GM23248 (cell line): Measurements from ENCODE around the gene ARAP1. TPM values are rescaled to one million over a fixed set of nuclear protein-coding genes. Genes with fewer than 3 reads are reported as not detected.

Experiments used
- DNase-seq: peaks from one replicate; pipeline ENCODE4 v3.0.0-alpha.2; 2015
- H2AFZ ChIP-seq: fragments of 200-600 bp; sonication (generic); 2 replicates; pipeline ENCODE4 v1.6.1; 2016; ENCODE audit warnings: antibody characterized with exemption
- H3F3A ChIP-seq: fragments of 200-600 bp; sonication (generic); 2 replicates; pipeline ENCODE4 v1.6.1; 2016; ENCODE audit warnings: mild to moderate bottlenecking, antibody characterized with exemption, mixed run types; ENCODE audit not compliant: insufficient read depth
- H3K27ac ChIP-seq: fragments of 200-600 bp; sonication (generic); 2 replicates; pipeline ENCODE4 v1.5.1; 2016; ENCODE audit warnings: mild to moderate bottlenecking
- H3K27me3 ChIP-seq: fragments of 200-600 bp; sonication (generic); replicated peaks from 2 replicates; pipeline ENCODE4 v1.6.1; 2016; ENCODE audit warnings: mild to moderate bottlenecking; ENCODE audit not compliant: insufficient read depth
- H3K36me3 ChIP-seq: fragments of 200-600 bp; sonication (generic); 2 replicates; pipeline ENCODE4 v1.6.1; 2016; ENCODE audit warnings: low read depth, mild to moderate bottlenecking
- H3K4me1 ChIP-seq: fragments of 200-600 bp; sonication (generic); 2 replicates; pipeline ENCODE4 v1.6.1; 2016; ENCODE audit warnings: mild to moderate bottlenecking; ENCODE audit not compliant: insufficient read depth
- H3K4me2 ChIP-seq: fragments of 200-600 bp; sonication (generic); one replicate; pipeline ENCODE4 v1.6.1; 2016; ENCODE audit warnings: mild to moderate bottlenecking; ENCODE audit not compliant: unreplicated experiment
- H3K4me3 ChIP-seq: fragments of 200-600 bp; sonication (generic); 2 replicates; pipeline ENCODE4 v1.5.1; 2016; ENCODE audit warnings: mild to moderate bottlenecking
- H3K79me2 ChIP-seq: fragments of 200-600 bp; sonication (generic); 2 replicates; pipeline ENCODE4 v1.6.1; 2016; ENCODE audit warnings: mild to moderate bottlenecking; ENCODE audit not compliant: insufficient read depth
- H3K9ac ChIP-seq: fragments of 200-600 bp; sonication (generic); 2 replicates; pipeline ENCODE4 v1.6.1; 2016; ENCODE audit warnings: mild to moderate bottlenecking
- H3K9me2 ChIP-seq: fragments of 200-600 bp; sonication (generic); 2 replicates; pipeline ENCODE4 v1.6.1; 2016; ENCODE audit warnings: mixed run types, mild to moderate bottlenecking, moderate library complexity; ENCODE audit not compliant: insufficient read depth
- H3K9me3 ChIP-seq: fragments of 200-600 bp; sonication (generic); one replicate; pipeline ENCODE4 v1.6.1; 2017; ENCODE audit warnings: low read depth
- H4K20me1 ChIP-seq: fragments of 200-600 bp; sonication (generic); 2 replicates; pipeline ENCODE4 v1.6.0; 2016; ENCODE audit not compliant: insufficient read depth
- EZH2 ChIP-seq: fragments of 200-600 bp; sonication (generic); IDR thresholded peaks from 2 replicates; pipeline ENCODE4 v1.6.1; 2018; ENCODE audit warnings: antibody characterized with exemption, mild to moderate bottlenecking; ENCODE audit not compliant: insufficient read depth, poor library complexity, severe bottlenecking
- EZH2phosphoT487 ChIP-seq: fragments of 200-600 bp; sonication (generic); IDR thresholded peaks from 2 replicates; pipeline ENCODE4 v1.6.1; 2018; ENCODE audit warnings: antibody characterized with exemption, moderate library complexity, mild to moderate bottlenecking, low read depth; ENCODE audit not compliant: insufficient read depth
- WGBS, 2 experiments: methylation state at CpG; one replicate each; pipeline ENCODE4 v1.1.6; 2015 to 2017; ENCODE audit warnings: low lambda C conversion rate in 2 of 2, low coverage in 1 of 2; ENCODE audit errors: missing lambda C conversion rate in 2 of 2; 5-methylcytosine and 5-hydroxymethylcytosine counted together
- in situ Hi-C: fragments of 300-500 bp; cut with MboI; formaldehyde crosslinking; loops from 2 replicates; pipeline ENCODE4 v1.15.0; 2020
- polyA plus RNA-seq: library from polyadenylated mRNA; unstranded; fragments of >200 nt; fragmentation: Nextera tagmentation; extraction: Ambion mirVana; gene quantifications from 2 replicates; pipeline ENCODE4 v1.2.1, GENCODE V29; 2016
- total RNA-seq: library from RNA; depleted of rRNA; stranded (reverse); fragments of >200 nt; shearing (Covaris generic); gene quantifications from 2 replicates; pipeline ENCODE4 v1.2.3, GENCODE V29; 2014

Gene ARAP1
- total and polyA plus RNA-seq, 2 experiments from 2014 or later: 41.5 to 73.9 TPM

DNA sequence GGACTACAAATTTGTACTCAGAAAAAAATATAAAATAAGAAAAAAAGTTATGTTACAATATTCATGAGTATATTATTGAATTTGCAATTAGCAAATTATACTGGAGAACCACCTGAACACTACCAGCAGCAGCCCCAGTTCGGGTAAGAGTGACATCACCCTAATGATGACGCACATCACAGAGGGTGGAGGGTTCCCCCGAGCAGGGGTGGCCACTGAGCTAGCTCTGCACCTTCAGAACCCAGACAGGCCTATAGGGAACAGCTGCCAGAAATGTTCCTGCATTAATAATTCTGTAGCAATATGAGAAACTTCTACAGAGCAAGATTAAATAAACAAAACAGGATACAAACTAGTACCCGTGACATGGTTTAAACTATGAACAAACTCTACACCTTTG lies 17.5 kb upstream of the ARAP1 start:
- Histone ChIP-seq H3K27me3 (no peaks in the 10 kb centered on the region), H3K9me2 (no peaks in the 10 kb centered on the region), H4K20me1 (no peaks in the 10 kb centered on the region), H3K9ac (no peak overlapping the region), H3K79me2 (no peaks in the 10 kb centered on the region), H3K4me2 (no peak overlapping the region), H3K36me3 (no peaks in the 10 kb centered on the region), H3K27ac (no peak overlapping the region), H3F3A (peaks cover 13% of the 10 kb centered on the region), H3K4me3 (no peak overlapping the region), H3K4me1 (peaks cover 16% of the 10 kb centered on the region), H3K9me3 (no peaks in the 10 kb centered on the region), H2AFZ (no peak overlapping the region)
- 88 to 91% methylated on average over 4 of the region's 4 CpGs for WGBS, 2 experiments
- no peak for DNase-seq
- in situ Hi-C loops: no loop called here
- TF ChIP-seq EZH2: no peak
- no peak for TF ChIP-seq EZH2phosphoT487

DNA sequence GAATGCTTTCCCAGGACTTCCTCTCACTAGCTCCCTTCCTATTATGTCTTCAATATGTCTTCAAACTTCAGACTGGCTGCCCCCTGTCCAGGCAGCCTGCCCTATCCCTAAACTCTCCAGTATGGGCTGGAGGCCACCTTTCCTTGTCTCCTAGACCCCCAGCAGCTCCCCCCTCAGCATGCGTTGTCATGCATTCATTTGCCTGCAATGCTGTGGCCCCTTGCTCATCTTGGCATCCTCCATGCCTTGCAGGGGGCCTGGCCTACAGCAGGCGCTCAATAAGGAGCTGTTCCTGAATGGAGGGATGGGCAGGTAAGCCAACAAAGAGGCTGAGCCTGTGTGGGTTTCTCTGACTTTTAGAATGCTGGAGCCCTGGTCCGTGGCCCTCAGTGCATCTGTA lies 16.4 kb upstream of the ARAP1 start:
- no peaks in the 10 kb centered on the region for H3K79me2 ChIP-seq
- 94 to 95% methylated on average over 3 of the region's 3 CpGs for WGBS, 2 experiments
- no peak overlapping the region for H3K27ac ChIP-seq
- H3K27me3 ChIP-seq: no peaks in the 10 kb centered on the region
- no peaks in the 10 kb centered on the region for H3K9me3 ChIP-seq
- H2AFZ ChIP-seq: no peak overlapping the region
- no peak for DNase-seq
- no peak overlapping the region for H3K4me3 ChIP-seq
- in situ Hi-C loops: no loop called here
- H3K4me1 ChIP-seq: peaks cover 12% of the 10 kb centered on the region
- no peaks in the 10 kb centered on the region for H3K9me2 ChIP-seq
- H3F3A ChIP-seq: peaks cover 8% of the 10 kb centered on the region
- TF ChIP-seq EZH2phosphoT487 (no peak), EZH2 (no peak)
- no peak overlapping the region for H3K4me2 ChIP-seq
- no peak overlapping the region for H3K9ac ChIP-seq
- no peaks in the 10 kb centered on the region for H4K20me1 ChIP-seq
- H3K36me3 ChIP-seq: no peaks in the 10 kb centered on the region

DNA sequence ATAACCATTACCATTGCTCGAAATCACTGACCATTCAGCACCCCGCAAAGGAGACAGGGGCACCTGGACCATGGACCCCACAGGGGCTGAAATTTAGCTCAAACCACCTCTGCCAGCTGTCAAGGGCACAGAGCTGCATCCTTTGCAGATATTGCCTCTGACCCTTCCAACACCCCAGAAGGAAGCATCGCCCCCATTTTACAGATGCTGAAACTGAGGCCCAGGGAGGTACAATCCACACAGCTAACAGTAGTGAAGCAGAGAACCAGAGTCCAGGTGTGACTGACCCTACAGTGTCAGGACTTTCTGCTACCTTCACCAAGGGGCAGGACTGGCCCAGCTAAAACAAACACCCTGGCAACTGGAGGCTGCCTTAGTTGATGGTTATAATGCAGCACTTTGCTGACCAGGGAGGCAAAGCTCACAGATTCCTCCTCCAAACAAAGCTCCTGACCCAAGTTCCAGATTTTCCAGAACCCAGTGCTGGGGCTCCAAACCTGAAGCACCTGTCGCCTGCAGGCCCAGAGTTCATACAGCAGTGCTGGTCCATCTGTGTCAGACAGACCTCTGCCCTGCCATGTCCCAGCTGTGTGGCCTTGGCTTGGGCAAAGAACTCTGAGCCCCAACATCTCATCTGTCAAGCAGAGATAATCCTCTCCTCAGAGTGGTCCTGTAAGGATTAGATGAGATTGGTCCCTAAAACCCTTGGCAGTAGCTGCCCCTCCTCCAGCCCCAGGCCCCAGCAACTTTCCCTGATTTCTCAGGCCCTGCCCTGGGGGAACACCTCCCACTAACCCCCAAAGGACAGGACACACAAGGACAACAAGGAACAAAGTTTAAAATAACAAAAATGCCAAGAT lies 15.2 kb upstream of the ARAP1 start:
- Histone ChIP-seq H3K9me2 (no peaks in the 10 kb centered on the region), H3K27ac (no peak overlapping the region), H3K9ac (no peak overlapping the region), H3F3A (no peaks in the 10 kb centered on the region), H3K4me3 (no peak overlapping the region), H3K4me1 (peaks cover 3% of the 10 kb centered on the region; the same call in 1 of the 2 replicates), H3K9me3 (no peaks in the 10 kb centered on the region), H3K36me3 (no peaks in the 10 kb centered on the region), H4K20me1 (no peaks in the 10 kb centered on the region), H3K4me2 (no peak overlapping the region), H2AFZ (no peak overlapping the region), H3K79me2 (no peaks in the 10 kb centered on the region), H3K27me3 (no peaks in the 10 kb centered on the region)
- no peak for DNase-seq
- TF ChIP-seq EZH2 (no peak), EZH2phosphoT487 (no peak)
- 89 to 92% methylated on average over 4 of the region's 4 CpGs for WGBS, 2 experiments
- in situ Hi-C loops: no loop called here

DNA sequence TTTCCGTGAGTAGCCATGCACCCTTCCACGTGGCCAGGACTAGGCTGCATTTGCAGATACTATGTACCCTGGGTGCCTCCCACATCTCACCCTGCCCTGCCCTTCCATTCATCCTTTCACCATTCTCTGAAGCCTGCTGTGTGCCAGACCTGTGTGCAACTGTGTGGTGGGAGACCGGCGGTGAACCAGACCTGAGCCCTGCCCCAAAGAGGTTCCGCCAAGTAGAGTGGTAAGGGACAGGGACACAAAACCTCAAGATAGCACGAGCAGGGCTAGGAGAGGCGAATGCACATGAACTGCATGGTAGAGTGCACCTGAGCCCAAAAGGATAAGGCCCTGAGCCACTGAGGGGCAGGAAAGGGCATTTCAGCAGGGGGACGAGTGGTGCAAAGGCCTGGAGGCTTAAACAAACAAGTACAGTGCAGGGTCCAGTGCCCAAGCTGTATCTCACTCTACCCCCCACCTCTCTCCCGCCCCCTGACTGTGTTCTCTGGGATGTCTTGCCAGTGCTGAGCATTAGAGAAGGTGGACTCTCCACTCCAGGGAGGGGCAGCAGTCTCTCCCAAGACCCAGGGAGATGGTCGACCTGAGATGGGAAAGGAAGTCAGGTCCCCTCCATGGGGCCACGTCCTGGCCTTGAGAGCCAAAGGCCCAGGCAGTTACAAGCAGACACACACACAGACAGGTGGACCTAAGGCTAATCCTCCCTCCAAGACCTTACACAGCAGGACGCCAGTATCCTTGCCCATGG lies 14.1 kb upstream of the ARAP1 start:
- Histone ChIP-seq H4K20me1 (no peaks in the 10 kb centered on the region), H3K9me3 (no peaks in the 10 kb centered on the region), H3K79me2 (no peaks in the 10 kb centered on the region), H3K9me2 (no peaks in the 10 kb centered on the region), H3K27me3 (no peaks in the 10 kb centered on the region), H3K36me3 (no peaks in the 10 kb centered on the region), H3K4me1 (no peaks in the 10 kb centered on the region), H3K4me3 (no peak overlapping the region), H3K9ac (no peak overlapping the region), H2AFZ (no peak overlapping the region), H3K4me2 (no peak overlapping the region), H3K27ac (no peak overlapping the region), H3F3A (no peaks in the 10 kb centered on the region)
- WGBS, 2 experiments: 74 to 80% methylated on average over 12 of the region's 12 CpGs
- TF ChIP-seq EZH2phosphoT487 (no peak), EZH2 (no peak)
- DNase-seq: no peak
- in situ Hi-C loops: no loop called here
